SK-N-SH treated with all-trans-retinoic acid at 6 μM for 48 hours (cell line): ENCODE results near the gene STEAP1.

Source experiments
- ATAC-seq: fragments of 200-7000 bp; cut with Tn5 transposase; 3 replicates; pipeline ENCODE4 v1.9.1; 2020; ENCODE audit warnings: mild to moderate bottlenecking, moderate library complexity
- ARNTL ChIP-seq: fragments of 450-650 bp; formaldehyde crosslinking; IDR thresholded peaks from 2 replicates; pipeline ENCODE4 v1.5.0; 2020; ENCODE audit warnings: low read depth, mild to moderate bottlenecking, moderate library complexity, borderline replicate concordance
- BACH2 ChIP-seq: fragments of 250-450 bp; sonication (Bioruptor Pico); IDR thresholded peaks from 2 replicates; pipeline ENCODE4 v1.9.0; 2021; ENCODE audit warnings: mild to moderate bottlenecking, borderline replicate concordance
- CSDC2 ChIP-seq: fragments of 250-450 bp; sonication (Bioruptor Pico); IDR thresholded peaks from 2 replicates; pipeline ENCODE4 v1.5.0; 2020; ENCODE audit warnings: mild to moderate bottlenecking, moderate library complexity
- ESRRG ChIP-seq: fragments of 250-450 bp; sonication (Bioruptor Pico); IDR thresholded peaks from 2 replicates; pipeline ENCODE4 v1.6.1; 2021; ENCODE audit warnings: mild to moderate bottlenecking
- GLIS3 ChIP-seq: fragments of 250-450 bp; sonication (Bioruptor Pico); IDR thresholded peaks from 2 replicates; pipeline ENCODE4 v1.5.0; 2020; ENCODE audit warnings: mild to moderate bottlenecking, moderate library complexity
- ISL1 ChIP-seq: fragments of 250-450 bp; sonication (Bioruptor Pico); IDR thresholded peaks from 2 replicates; pipeline ENCODE4 v2.1.2; 2022; ENCODE audit warnings: mild to moderate bottlenecking, moderate library complexity
- OSR1 ChIP-seq: fragments of 250-450 bp; sonication (Bioruptor Pico); IDR thresholded peaks from 2 replicates; pipeline ENCODE4 v1.8.0; 2022; ENCODE audit warnings: moderate library complexity, mild to moderate bottlenecking, inconsistent platforms
- PPARA ChIP-seq: fragments of 250-450 bp; sonication (Bioruptor Pico); IDR thresholded peaks from 2 replicates; pipeline ENCODE4 v1.5.0; 2020; ENCODE audit warnings: mild to moderate bottlenecking, borderline replicate concordance
- RARB ChIP-seq: fragments of 250-450 bp; sonication (Bioruptor Pico); IDR thresholded peaks from 2 replicates; pipeline ENCODE4 v1.8.0; 2021; ENCODE audit warnings: mild to moderate bottlenecking, moderate library complexity
- SNAI2 ChIP-seq: fragments of 250-450 bp; sonication (Bioruptor Pico); IDR thresholded peaks from 2 replicates; pipeline ENCODE4 v1.5.0; 2020; ENCODE audit warnings: mild to moderate bottlenecking, moderate library complexity
- TCF4 ChIP-seq: fragments of 250-450 bp; sonication (Bioruptor Pico); IDR thresholded peaks from 2 replicates; pipeline ENCODE4 v1.8.0; 2021; ENCODE audit warnings: mild to moderate bottlenecking, moderate library complexity, borderline replicate concordance
- TOX ChIP-seq: fragments of 250-450 bp; sonication (Bioruptor Pico); IDR thresholded peaks from 2 replicates; pipeline ENCODE4 v1.8.0; 2021; ENCODE audit warnings: mild to moderate bottlenecking, moderate library complexity, borderline replicate concordance
- ZC3H10 ChIP-seq: fragments of 250-450 bp; sonication (Bioruptor Pico); IDR thresholded peaks from 2 replicates; pipeline ENCODE4 v1.5.1; 2021; ENCODE audit warnings: mild to moderate bottlenecking, moderate library complexity
- ZFP3 ChIP-seq: fragments of 250-450 bp; sonication (Bioruptor Pico); IDR thresholded peaks from 2 replicates; pipeline ENCODE4 v1.5.0; 2020; ENCODE audit warnings: mild to moderate bottlenecking, moderate library complexity
- ZFP30 ChIP-seq: fragments of 450-650 bp; formaldehyde crosslinking; IDR thresholded peaks from 2 replicates; pipeline ENCODE4 v1.5.0; 2022; ENCODE audit warnings: mild to moderate bottlenecking, moderate library complexity
- ZNF565 ChIP-seq: fragments of 450-650 bp; formaldehyde crosslinking; conservative IDR thresholded peaks from 2 replicates; pipeline ENCODE4 v1.5.0; 2020; ENCODE audit warnings: low read depth, mild to moderate bottlenecking, moderate library complexity
- ZNF70 ChIP-seq: fragments of 450-650 bp; formaldehyde crosslinking; IDR thresholded peaks from 2 replicates; pipeline ENCODE4 v1.5.0; 2020; ENCODE audit warnings: mild to moderate bottlenecking, moderate library complexity
- ZNF8 ChIP-seq: fragments of 450-650 bp; formaldehyde crosslinking; IDR thresholded peaks from 2 replicates; pipeline ENCODE4 v1.5.0; 2020; ENCODE audit warnings: mild to moderate bottlenecking, moderate library complexity
- TF ChIP-seq, protein P1 (sequence below): fragments of 250-450 bp; sonication (Bioruptor Pico); IDR thresholded peaks from 2 replicates; pipeline ENCODE4 v1.8.0; 2020; ENCODE audit warnings: mild to moderate bottlenecking, moderate library complexity, borderline replicate concordance
- TF ChIP-seq, protein P2 (sequence below): fragments of 250-450 bp; sonication (Bioruptor Pico); IDR thresholded peaks from 2 replicates; pipeline ENCODE4 v1.5.1; 2020; ENCODE audit warnings: low read depth, mild to moderate bottlenecking, moderate library complexity
- TF ChIP-seq, protein P3 (sequence below): fragments of 250-450 bp; sonication (Bioruptor Pico); IDR thresholded peaks from 2 replicates; pipeline ENCODE4 v1.8.0; 2021; ENCODE audit warnings: low read depth, mild to moderate bottlenecking, moderate library complexity, borderline replicate concordance
- TF ChIP-seq, protein P4 (sequence below): fragments of 250-450 bp; sonication (Bioruptor Pico); IDR thresholded peaks from 2 replicates; pipeline ENCODE4 v1.5.1; 2021; ENCODE audit warnings: mild to moderate bottlenecking, moderate library complexity
- TF ChIP-seq, protein P5 (sequence below): fragments of 250-450 bp; sonication (Bioruptor Pico); IDR thresholded peaks from 2 replicates; pipeline ENCODE4 v1.5.0; 2020; ENCODE audit warnings: mild to moderate bottlenecking, moderate library complexity

Gene STEAP1

DNA sequence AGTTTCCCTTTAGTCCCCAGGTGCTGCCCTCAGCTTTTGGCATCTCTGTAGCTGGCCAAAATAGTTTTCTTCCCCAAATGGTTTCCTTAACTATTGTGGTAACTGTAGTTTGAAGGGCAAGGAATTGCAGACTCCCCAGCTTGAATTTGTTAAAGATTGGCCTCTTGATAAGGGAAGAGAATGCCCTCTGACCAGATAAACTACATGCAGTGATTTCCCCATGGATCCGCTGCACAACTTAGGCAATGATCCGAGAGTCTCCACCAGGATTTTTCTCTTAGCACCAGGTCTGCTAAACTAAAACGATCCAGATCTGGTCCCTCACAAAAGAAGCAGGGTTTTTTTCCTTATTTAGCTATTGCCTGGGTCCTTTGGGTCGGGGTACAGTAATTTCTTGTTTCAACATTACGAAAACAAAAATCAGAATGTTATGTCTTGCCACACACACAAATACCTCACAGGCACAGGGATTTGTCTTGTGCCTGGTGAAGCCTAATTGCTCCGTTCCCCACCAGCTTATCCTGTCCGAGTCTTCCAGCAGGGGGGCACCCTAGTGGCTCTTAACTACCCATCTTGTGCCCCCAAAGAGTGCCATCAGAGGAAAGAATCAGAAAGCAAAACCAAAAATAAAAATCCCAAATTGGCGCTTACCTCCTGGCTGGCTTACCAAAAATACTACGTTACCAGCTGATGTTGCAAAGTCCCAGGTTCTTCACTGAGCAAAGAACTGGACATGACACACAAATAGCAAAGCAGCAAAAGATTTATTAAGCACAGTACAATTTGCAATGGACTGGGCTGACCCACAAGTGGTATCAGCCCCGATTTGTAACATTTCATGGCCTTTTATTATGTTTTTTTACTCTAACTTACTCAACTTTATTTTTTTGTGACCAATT is 40.9 kb downstream of the STEAP1 start:
- no peak for ATAC-seq
- TF ChIP-seq ZFP30: no peak
- TF ChIP-seq, protein P1, sequence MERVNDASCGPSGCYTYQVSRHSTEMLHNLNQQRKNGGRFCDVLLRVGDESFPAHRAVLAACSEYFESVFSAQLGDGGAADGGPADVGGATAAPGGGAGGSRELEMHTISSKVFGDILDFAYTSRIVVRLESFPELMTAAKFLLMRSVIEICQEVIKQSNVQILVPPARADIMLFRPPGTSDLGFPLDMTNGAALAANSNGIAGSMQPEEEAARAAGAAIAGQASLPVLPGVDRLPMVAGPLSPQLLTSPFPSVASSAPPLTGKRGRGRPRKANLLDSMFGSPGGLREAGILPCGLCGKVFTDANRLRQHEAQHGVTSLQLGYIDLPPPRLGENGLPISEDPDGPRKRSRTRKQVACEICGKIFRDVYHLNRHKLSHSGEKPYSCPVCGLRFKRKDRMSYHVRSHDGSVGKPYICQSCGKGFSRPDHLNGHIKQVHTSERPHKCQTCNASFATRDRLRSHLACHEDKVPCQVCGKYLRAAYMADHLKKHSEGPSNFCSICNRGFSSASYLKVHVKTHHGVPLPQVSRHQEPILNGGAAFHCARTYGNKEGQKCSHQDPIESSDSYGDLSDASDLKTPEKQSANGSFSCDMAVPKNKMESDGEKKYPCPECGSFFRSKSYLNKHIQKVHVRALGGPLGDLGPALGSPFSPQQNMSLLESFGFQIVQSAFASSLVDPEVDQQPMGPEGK (CRISPR knock-in tag): no peak
- no peak for TF ChIP-seq TOX (CRISPR knock-in tag)
- TF ChIP-seq ZC3H10: no peak
- no peak for TF ChIP-seq OSR1 (CRISPR knock-in tag)
- TF ChIP-seq ZNF70 (CRISPR knock-in tag): no peak
- TF ChIP-seq BACH2: no peak
- no peak for TF ChIP-seq ZFP3 (CRISPR knock-in tag)
- no peak for TF ChIP-seq ISL1 (CRISPR knock-in tag)
- no peak for TF ChIP-seq TCF4 (CRISPR knock-in tag)
- TF ChIP-seq, protein P2, sequence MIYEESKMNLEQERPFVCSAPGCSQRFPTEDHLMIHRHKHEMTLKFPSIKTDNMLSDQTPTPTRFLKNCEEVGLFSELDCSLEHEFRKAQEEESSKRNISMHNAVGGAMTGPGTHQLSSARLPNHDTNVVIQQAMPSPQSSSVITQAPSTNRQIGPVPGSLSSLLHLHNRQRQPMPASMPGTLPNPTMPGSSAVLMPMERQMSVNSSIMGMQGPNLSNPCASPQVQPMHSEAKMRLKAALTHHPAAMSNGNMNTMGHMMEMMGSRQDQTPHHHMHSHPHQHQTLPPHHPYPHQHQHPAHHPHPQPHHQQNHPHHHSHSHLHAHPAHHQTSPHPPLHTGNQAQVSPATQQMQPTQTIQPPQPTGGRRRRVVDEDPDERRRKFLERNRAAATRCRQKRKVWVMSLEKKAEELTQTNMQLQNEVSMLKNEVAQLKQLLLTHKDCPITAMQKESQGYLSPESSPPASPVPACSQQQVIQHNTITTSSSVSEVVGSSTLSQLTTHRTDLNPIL (CRISPR knock-in tag): no peak
- TF ChIP-seq ZNF8: no peak
- TF ChIP-seq ZNF565: no peak
- TF ChIP-seq PPARA: no peak
- TF ChIP-seq, protein P3, sequence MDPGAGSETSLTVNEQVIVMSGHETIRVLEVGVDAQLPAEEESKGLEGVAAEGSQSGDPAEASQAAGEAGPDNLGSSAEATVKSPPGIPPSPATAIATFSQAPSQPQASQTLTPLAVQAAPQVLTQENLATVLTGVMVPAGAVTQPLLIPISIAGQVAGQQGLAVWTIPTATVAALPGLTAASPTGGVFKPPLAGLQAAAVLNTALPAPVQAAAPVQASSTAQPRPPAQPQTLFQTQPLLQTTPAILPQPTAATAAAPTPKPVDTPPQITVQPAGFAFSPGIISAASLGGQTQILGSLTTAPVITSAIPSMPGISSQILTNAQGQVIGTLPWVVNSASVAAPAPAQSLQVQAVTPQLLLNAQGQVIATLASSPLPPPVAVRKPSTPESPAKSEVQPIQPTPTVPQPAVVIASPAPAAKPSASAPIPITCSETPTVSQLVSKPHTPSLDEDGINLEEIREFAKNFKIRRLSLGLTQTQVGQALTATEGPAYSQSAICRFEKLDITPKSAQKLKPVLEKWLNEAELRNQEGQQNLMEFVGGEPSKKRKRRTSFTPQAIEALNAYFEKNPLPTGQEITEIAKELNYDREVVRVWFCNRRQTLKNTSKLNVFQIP (CRISPR knock-in tag): no peak
- TF ChIP-seq ARNTL (CRISPR knock-in tag): no peak
- TF ChIP-seq, all 23 proteins: peak for 0

DNA sequence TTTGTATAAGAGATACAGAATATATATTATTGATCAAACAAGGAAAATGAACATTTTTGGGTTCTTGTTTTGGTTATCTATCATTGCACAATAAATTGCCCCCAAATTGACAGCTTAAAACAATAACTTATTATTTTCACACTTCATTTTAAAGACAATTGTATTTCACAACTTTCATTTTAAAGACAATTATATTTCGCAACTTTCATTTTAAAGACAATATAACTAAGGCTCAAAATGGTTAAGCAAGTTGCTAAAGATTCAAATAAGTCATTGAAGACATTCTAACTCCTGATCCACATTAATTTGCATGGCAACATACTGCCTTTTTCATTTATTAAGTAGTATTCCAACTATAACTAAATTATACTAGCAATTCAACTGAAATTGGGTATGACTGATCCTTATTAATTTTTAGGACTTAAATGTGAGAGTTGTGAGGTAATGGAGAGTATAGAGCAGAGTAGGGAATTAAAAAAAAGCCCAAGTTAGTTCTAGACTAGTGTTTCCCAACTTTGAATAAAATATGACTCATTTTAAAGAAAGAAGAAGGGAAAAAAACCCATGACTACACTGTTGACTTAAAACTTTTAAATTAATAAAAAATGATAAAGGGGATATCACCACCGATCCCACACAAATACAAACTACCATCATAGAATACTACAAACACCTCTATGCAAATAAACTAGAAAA is 47.4 kb downstream of the STEAP1 start:
- TF ChIP-seq ZNF70 (CRISPR knock-in tag) (no peak), CSDC2 (CRISPR knock-in tag) (no peak), BACH2 (no peak), ZC3H10 (no peak), OSR1 (CRISPR knock-in tag) (no peak), ZNF565 (no peak), GLIS3 (CRISPR knock-in tag) (no peak), ZNF8 (no peak), ZFP30 (no peak), ARNTL (CRISPR knock-in tag) (no peak), SNAI2 (CRISPR knock-in tag) (no peak), RARB (CRISPR knock-in tag) (no peak), TOX (CRISPR knock-in tag) (no peak), ESRRG (CRISPR knock-in tag) (no peak)
- TF ChIP-seq, protein P3 (CRISPR knock-in tag): no peak
- TF ChIP-seq, protein P4, sequence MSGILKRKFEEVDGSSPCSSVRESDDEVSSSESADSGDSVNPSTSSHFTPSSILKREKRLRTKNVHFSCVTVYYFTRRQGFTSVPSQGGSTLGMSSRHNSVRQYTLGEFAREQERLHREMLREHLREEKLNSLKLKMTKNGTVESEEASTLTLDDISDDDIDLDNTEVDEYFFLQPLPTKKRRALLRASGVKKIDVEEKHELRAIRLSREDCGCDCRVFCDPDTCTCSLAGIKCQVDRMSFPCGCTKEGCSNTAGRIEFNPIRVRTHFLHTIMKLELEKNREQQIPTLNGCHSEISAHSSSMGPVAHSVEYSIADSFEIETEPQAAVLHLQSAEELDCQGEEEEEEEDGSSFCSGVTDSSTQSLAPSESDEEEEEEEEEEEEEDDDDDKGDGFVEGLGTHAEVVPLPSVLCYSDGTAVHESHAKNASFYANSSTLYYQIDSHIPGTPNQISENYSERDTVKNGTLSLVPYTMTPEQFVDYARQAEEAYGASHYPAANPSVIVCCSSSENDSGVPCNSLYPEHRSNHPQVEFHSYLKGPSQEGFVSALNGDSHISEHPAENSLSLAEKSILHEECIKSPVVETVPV: no peak
- TF ChIP-seq, protein P1 (CRISPR knock-in tag): no peak
- TF ChIP-seq, protein P5, sequence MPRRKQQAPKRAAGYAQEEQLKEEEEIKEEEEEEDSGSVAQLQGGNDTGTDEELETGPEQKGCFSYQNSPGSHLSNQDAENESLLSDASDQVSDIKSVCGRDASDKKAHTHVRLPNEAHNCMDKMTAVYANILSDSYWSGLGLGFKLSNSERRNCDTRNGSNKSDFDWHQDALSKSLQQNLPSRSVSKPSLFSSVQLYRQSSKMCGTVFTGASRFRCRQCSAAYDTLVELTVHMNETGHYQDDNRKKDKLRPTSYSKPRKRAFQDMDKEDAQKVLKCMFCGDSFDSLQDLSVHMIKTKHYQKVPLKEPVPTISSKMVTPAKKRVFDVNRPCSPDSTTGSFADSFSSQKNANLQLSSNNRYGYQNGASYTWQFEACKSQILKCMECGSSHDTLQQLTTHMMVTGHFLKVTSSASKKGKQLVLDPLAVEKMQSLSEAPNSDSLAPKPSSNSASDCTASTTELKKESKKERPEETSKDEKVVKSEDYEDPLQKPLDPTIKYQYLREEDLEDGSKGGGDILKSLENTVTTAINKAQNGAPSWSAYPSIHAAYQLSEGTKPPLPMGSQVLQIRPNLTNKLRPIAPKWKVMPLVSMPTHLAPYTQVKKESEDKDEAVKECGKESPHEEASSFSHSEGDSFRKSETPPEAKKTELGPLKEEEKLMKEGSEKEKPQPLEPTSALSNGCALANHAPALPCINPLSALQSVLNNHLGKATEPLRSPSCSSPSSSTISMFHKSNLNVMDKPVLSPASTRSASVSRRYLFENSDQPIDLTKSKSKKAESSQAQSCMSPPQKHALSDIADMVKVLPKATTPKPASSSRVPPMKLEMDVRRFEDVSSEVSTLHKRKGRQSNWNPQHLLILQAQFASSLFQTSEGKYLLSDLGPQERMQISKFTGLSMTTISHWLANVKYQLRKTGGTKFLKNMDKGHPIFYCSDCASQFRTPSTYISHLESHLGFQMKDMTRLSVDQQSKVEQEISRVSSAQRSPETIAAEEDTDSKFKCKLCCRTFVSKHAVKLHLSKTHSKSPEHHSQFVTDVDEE (CRISPR knock-in tag): no peak
- TF ChIP-seq, protein P2 (CRISPR knock-in tag): no peak
- ATAC-seq: no peak
